UCSD-AML1 (cell line): ENCODE results near the gene ALOX12B.
"Not testable (repeated sequence)": the region's sequence is repeated elsewhere in the genome, so short reads cannot be mapped to it uniquely, and the experiment has no call there.

Source experiments
- DNase-seq: peaks from one replicate; lab custom pipeline; 2025; ENCODE audit not compliant: unreplicated experiment; lab: John Stamatoyannopoulos, UW

ALOX12B gene

GRCh38 chr17:8046929-8047768 is 40.4 kb downstream of the ALOX12B start:
- no peak for DNase-seq

DNA sequence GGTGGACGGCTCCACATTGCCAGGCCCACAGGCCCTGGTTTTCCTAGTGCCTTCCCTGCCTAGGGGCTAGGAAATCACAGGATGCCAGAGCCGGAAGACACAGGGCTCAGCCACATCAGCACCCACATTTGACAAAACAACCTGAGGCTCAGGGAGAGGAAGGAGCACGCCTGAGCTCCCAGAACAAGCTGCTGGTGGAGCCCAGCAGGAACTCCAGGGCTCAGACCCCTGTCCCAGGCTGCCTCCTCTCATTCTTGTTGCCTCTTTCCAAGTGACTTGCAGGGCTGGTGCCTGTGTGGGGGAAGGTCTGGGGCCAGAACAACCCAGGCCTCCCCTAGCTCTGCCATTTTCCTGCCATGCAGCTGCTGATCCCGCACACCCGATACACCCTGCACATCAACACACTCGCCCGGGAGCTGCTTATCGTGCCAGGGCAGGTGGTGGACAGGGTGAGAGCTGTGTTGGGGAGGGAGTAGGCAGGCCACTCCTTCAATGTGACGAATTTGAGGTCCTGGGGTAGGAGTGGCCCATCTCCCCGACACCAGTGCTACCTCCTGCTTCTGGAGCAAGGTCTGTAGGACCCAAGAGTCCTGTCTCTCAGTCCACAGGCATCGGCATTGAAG is 41.1 kb downstream of the ALOX12B start:
- no peak for DNase-seq

DNA sequence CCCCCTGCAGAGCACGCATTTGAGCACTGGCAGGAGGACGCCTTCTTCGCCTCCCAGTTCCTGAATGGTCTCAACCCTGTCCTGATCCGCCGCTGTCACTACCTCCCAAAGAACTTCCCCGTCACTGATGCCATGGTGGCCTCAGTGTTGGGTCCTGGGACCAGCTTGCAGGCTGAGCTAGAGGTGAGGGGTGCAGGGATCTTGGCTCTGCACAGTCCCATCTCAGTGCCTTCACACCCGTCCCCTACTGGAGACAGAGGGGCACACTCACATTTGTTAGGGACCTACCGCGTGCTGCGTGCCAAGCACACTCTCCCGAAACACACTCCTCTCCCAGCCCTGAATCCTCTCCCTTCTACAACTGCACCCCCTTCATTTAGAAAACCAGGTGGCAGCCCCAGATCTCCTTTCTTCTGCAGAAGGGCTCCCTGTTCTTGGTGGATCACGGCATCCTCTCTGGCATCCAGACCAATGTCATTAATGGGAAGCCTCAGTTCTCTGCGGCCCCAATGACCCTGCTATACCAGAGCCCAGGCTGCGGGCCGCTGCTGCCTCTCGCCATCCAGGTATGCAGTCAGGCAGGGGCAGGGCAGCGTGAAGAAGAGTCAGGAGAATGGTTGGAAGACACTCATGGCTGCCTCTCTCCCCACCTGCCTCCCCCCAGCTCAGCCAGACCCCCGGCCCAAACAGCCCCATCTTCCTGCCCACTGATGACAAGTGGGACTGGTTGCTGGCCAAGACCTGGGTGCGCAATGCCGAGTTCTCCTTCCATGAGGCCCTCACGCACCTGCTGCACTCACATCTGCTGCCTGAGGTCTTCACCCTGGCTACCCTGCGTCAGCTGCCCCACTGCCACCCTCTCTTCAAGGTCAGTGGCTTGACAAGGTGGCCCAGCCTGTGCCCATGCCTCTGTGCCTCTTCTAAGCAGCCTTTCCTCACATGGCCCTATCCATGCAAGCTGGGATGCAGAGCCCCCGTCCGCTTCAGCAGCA is 42.4 kb downstream of the ALOX12B start:
- no peak for DNase-seq

GRCh38 chr17:8041979-8042378 is 45.5 kb downstream of the ALOX12B start:
- no peak for DNase-seq

GRCh38 chr17:8041249-8041928 is 46.1 kb downstream of the ALOX12B start:
- DNase-seq = no peak

DNA sequence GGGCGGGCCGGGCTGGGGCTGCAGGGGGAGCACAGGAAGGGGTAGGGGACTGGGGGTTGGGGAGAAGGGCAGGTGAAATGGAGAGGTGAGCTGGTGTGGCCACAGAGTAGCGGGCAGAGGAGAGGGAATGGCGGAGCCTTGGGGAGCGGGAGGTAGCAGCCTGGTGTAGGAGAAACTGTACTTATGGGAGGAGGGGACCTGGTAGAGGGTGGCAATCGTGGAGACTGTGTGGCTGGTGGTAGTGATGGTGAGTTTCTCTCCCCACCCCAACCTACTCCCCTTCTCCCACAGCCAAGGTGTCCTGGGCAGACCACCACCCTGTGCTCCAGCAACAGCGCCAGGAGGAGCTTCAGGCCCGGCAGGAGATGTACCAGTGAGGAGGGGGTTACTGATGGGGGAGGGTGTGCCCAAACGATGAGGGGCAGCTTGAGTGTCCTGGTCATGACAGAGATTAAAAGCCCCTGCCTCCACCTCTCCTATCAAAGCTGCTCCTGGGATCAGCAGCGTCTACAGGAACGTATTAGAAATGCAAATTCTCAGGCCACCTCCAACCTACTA is 47.8 kb downstream of the ALOX12B start:
- DNase-seq = no peak

- no peak for DNase-seq
Observed at GRCh38 chr17:8038954-8039610, 48.4 kb downstream of the ALOX12B start, which contains the start of gene ALOX15B. Gene ALOX15B (plus strand): TSS chr17:8039059. CDS start chr17:8039156, 97 bp downstream.

DNA sequence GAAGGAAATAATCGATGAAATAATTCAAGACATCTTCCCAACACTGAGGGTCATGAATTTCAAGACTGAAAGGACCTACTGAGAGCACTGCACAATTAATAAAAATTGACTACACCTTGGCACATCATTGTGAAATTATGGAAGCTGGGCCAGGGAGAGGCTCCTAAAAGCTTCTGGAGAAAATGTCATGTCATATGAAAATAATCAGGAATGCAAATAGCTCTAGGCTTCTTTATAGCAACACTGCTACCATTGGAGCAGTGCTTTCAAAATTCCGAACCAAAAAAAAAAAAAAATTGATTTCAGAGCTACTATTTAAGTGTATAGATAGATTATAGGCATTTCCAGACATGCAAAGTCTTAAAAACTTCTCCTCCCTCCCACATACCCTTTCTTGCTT is 55.1 kb downstream of the ALOX12B start:
- no peak for DNase-seq

- no peak for DNase-seq
Observed at GRCh38 chr17:8031950-8032349, 55.6 kb downstream of the ALOX12B start.

DNA sequence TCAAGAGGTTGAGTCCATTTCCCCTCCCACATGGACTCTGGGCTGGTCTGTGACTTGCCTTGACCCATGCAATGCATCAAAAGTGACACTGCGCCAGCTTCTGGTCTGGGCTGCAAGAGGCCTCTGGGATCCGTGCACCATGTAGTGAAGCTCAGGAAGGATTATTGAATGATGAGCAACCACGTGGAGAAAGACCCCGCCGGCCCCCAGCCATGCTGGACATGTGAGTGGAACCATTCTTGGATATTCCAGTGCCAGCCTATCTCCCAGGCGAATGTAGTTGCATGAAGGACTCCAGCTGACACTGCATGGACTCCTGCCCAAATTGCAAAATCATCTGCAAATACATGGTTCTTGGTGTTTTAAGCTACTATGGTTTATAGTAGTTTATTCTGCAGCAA is 56.3 kb downstream of the ALOX12B start:
- no peak for DNase-seq

- no peak for DNase-seq
Observed at GRCh38 chr17:8029121-8029520, 58.4 kb downstream of the ALOX12B start.

DNA sequence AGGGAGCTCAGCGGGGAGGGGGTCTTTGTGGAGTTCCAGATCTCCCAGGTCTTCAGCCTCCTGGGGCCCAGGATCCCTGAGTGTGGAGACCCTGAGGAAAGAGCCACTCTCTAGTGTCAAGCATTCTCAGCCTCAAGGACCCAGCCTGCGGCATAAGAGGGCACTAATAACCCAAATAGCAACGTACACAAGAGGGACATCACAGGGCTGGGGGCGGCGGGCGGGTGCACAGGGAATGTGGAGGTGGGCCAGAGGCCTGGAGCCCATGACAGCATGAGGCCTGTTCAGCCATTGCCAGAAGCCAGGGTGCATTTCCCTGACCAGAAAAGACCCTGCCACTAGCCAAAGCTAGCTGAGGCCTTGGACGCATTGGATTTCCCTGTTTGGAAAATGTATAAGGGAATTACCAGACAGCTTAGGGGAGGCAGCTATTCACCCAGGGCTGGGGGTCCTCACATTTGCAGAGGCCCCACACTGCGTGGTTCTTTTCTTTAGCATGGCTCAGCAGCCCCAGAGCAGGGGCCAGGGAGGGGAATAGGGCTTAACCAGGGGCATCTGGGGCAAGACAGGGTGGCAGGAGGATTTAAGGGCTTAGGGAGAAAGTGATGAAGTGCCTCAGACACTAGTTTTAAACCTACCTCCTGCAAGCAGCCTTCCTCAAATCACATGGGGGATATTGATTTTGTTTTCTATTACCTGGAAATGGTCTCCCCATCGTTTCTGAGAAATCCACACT is 62.2 kb downstream of the ALOX12B start:
- no peak for DNase-seq

DNA sequence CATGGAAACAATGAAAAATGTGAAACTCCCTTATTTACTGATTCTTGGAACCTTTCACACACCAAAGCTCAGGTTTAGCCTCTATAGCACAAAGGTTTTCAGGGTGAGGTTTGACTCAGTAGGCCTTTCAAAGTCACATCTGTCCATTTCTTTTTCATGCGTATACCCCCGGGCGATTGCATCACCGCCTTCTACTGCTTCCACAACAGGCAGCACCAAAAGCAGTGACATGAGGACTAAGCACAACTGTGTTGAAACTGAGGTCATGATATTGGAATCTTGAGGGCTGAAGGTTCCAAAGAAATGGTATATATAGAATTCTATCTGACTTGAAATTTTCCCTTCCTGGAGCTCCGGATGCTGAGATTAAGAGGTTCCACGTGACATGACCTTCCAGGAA is 63.4 kb downstream of the ALOX12B start:
- not testable (repeated sequence) for DNase-seq
